SK-N-SH (cell line): ENCODE results near the gene MAPRE2. TPM values are rescaled to one million over a fixed set of nuclear protein-coding genes. Genes with fewer than 3 reads are reported as not detected.

Experiments
- CTCF ChIA-PET: fragments of 300-600, 350-600 bp; formaldehyde crosslinking; extraction: SDS; loops from one replicate; lab custom pipeline; 2021; lab: Yijun Ruan, JAX
- POLR2A ChIA-PET: fragments of 350-600 bp; sonication (Branson Sonifier 250); formaldehyde crosslinking; extraction: SDS; loops from one replicate; lab custom pipeline; 2020; ENCODE audit warnings: antibody characterized with exemption, inconsistent platforms; lab: Yijun Ruan, JAX
- DNase-seq: peaks from one replicate; pipeline ENCODE4 v3.0.0; 2012
- H2AFZ ChIP-seq: fragments of 200-600 bp; sonication (generic); 2 replicates; pipeline ENCODE4 v1.8.1; 2016; ENCODE audit warnings: antibody characterized with exemption, mild to moderate bottlenecking, low read depth
- H3F3A ChIP-seq: fragments of 200-600 bp; sonication (generic); replicated peaks from 2 replicates; pipeline ENCODE3; 2016; ENCODE audit warnings: antibody characterized with exemption, mild to moderate bottlenecking; ENCODE audit not compliant: insufficient read depth
- H3K27ac ChIP-seq, 2 experiments: fragments of 200-500 bp in 1 of 2; fragments of 200-600 bp in 1 of 2; sonication (Bioruptor generic) in 1 of 2; sonication (generic), shearing (Covaris generic) in 1 of 2; 2 replicates each; pipeline versions ENCODE4 v1.5.1 to v1.6.1; 2014 to 2016; ENCODE audit warnings: low read depth in 2 of 2, inconsistent platforms in 1 of 2, low read length in 1 of 2, mild to moderate bottlenecking in 1 of 2, mixed read lengths in 1 of 2
- H3K27me3 ChIP-seq: fragments of 200-600 bp; sonication (generic), shearing (Covaris generic); 2 replicates; pipeline ENCODE4 v1.6.1; 2016; ENCODE audit warnings: mixed run types; ENCODE audit not compliant: insufficient read depth
- H3K36me3 ChIP-seq, 2 experiments: fragments of 200-500 bp in 1 of 2; fragments of 200-600 bp in 1 of 2; sonication (Bioruptor generic) in 1 of 2; sonication (generic) in 1 of 2; replicated peaks in 1 of 2; 2 replicates each; pipeline versions ENCODE3 to v1.5.1; 2014 to 2016; ENCODE audit warnings: low read length in 1 of 2, mild to moderate bottlenecking in 1 of 2; ENCODE audit not compliant: insufficient read depth in 2 of 2, control insufficient read depth in 1 of 2
- H3K4me1 ChIP-seq, 2 experiments: fragments of 200-500 bp in 1 of 2; fragments of 200-600 bp in 1 of 2; sonication (Bioruptor generic) in 1 of 2; sonication (generic), shearing (Covaris generic) in 1 of 2; 2 replicates each; pipeline versions ENCODE4 v1.5.1 to v1.6.1; 2014 to 2016; ENCODE audit warnings: low read depth in 1 of 2, low read length in 1 of 2, mixed run types in 1 of 2; ENCODE audit not compliant: insufficient read depth in 2 of 2, control insufficient read depth in 1 of 2
- H3K4me2 ChIP-seq: fragments of 200-600 bp; sonication (generic), shearing (Covaris generic); 2 replicates; pipeline ENCODE4 v1.6.1; 2017; ENCODE audit warnings: mixed run types
- H3K4me3 ChIP-seq, 2 experiments: fragments of 200-500 bp in 1 of 2; fragments of 200-600 bp in 1 of 2; sonication (Bioruptor generic) in 1 of 2; sonication (generic), shearing (Covaris generic) in 1 of 2; 2 replicates each; pipeline versions ENCODE4 v1.5.1 to v1.8.1; 2014 to 2016; ENCODE audit warnings: low read depth in 2 of 2, inconsistent platforms in 1 of 2, low read length in 1 of 2, mild to moderate bottlenecking in 1 of 2, mixed read lengths in 1 of 2, moderate library complexity in 1 of 2
- H3K79me2 ChIP-seq: fragments of 200-600 bp; sonication (generic); 2 replicates; pipeline ENCODE4 v1.8.1; 2017; ENCODE audit warnings: mild to moderate bottlenecking; ENCODE audit not compliant: insufficient read depth
- H3K9ac ChIP-seq: fragments of 200-600 bp; sonication (generic); 2 replicates; pipeline ENCODE4 v1.6.1; 2017; ENCODE audit warnings: mixed run types
- H3K9me2 ChIP-seq: fragments of 200-600 bp; sonication (generic); 2 replicates; pipeline ENCODE4 v1.6.1; 2017; ENCODE audit warnings: mixed run types
- H3K9me3 ChIP-seq: fragments of 200-600 bp; sonication (generic); 2 replicates; pipeline ENCODE4 v1.6.1; 2017; ENCODE audit warnings: mixed run types, mild to moderate bottlenecking, moderate library complexity
- H4K20me1 ChIP-seq: fragments of 200-600 bp; sonication (generic); 2 replicates; pipeline ENCODE4 v1.6.1; 2017; ENCODE audit warnings: mild to moderate bottlenecking, mixed run types; ENCODE audit not compliant: insufficient read depth
- CHD2 ChIP-seq: fragments of 150-350 bp; IDR thresholded peaks from 2 replicates; pipeline ENCODE4 v1.6.1; 2018; ENCODE audit warnings: low read length; ENCODE audit not compliant: partially characterized antibody
- ELF1 ChIP-seq: IDR thresholded peaks from 2 replicates; pipeline ENCODE4 v1.4.0; 2012
- FOXJ3 ChIP-seq: sonication (generic); formaldehyde crosslinking; IDR thresholded peaks from 2 replicates; pipeline ENCODE4 v1.5.1; 2020; ENCODE audit warnings: mild to moderate bottlenecking, missing genetic modification reagents
- GABPA ChIP-seq: IDR thresholded peaks from 2 replicates; pipeline ENCODE4 v1.4.0; 2012; ENCODE audit warnings: low read depth, mild to moderate bottlenecking
- GATA2 ChIP-seq: sonication (generic); formaldehyde crosslinking; IDR thresholded peaks from 2 replicates; pipeline ENCODE4 v1.5.0; 2020; ENCODE audit warnings: mild to moderate bottlenecking, missing genetic modification reagents
- JUND ChIP-seq: IDR thresholded peaks from 2 replicates; pipeline ENCODE4 v1.4.0; 2012
- MEF2A ChIP-seq: IDR thresholded peaks from 2 replicates; pipeline ENCODE4 v1.4.0; 2012; ENCODE audit warnings: low read depth, borderline replicate concordance
- NFIC ChIP-seq: IDR thresholded peaks from 2 replicates; pipeline ENCODE4 v1.4.0; 2012; ENCODE audit warnings: borderline replicate concordance
- PBX3 ChIP-seq: IDR thresholded peaks from 2 replicates; pipeline ENCODE4; 2012
- RAD21 ChIP-seq: IDR thresholded peaks from 2 replicates; pipeline ENCODE4 v1.6.1; 2012; ENCODE audit warnings: mild to moderate bottlenecking, low read length
- RFX5 ChIP-seq: IDR thresholded peaks from 2 replicates; pipeline ENCODE4 v1.6.1; 2012; ENCODE audit warnings: mild to moderate bottlenecking, improper control_type of control experiment, low read length
- RXRA ChIP-seq: IDR thresholded peaks from 2 replicates; pipeline ENCODE4 v1.4.0; 2012; ENCODE audit warnings: low read depth, mild to moderate bottlenecking, borderline replicate concordance
- SIN3A ChIP-seq: IDR thresholded peaks from 2 replicates; pipeline ENCODE4 v1.6.1; 2012; ENCODE audit warnings: low read depth, mild to moderate bottlenecking, low read length, moderate library complexity, borderline replicate concordance
- TAF1 ChIP-seq: IDR thresholded peaks from 2 replicates; pipeline ENCODE4 v1.6.1; 2012; ENCODE audit warnings: low read depth, mild to moderate bottlenecking, low read length, moderate library complexity, borderline replicate concordance
- TEAD4 ChIP-seq: IDR thresholded peaks from 2 replicates; pipeline ENCODE4 v1.4.0; 2012; ENCODE audit warnings: mild to moderate bottlenecking, borderline replicate concordance; ENCODE audit not compliant: insufficient read depth
- USF2 ChIP-seq: fragments of 150-350 bp; IDR thresholded peaks from 2 replicates; pipeline ENCODE4 v1.6.1; 2017; ENCODE audit warnings: antibody characterized with exemption, low read length, low read depth, borderline replicate concordance
- YY1 ChIP-seq: IDR thresholded peaks from 2 replicates; pipeline ENCODE4 v1.4.0; 2012; ENCODE audit warnings: low read depth, mild to moderate bottlenecking
- WGBS: methylation state at CpG from one replicate; pipeline ENCODE4 v1.1.6; 2017; ENCODE audit warnings: low lambda C conversion rate; 5-methylcytosine and 5-hydroxymethylcytosine counted together
- polyA plus RNA-seq, 3 experiments: library from polyadenylated mRNA; depleted of rRNA; stranded (reverse); fragments of >200 nt; gene quantifications; 2 replicates each; pipeline ENCODE4 v1.2.3, GENCODE V29; 2012
- TF ChIP-seq, protein P1 (sequence below): IDR thresholded peaks from 2 replicates; pipeline ENCODE4 v1.6.1; 2012; ENCODE audit warnings: mild to moderate bottlenecking, low read depth, low read length, moderate library complexity
- TF ChIP-seq, protein P2 (sequence below): fragments of 150-350 bp; IDR thresholded peaks from 2 replicates; pipeline ENCODE4 v1.6.1; 2016; ENCODE audit warnings: mild to moderate bottlenecking, low read depth, low read length
- TF ChIP-seq, protein P3 (sequence below): fragments of 200-600 bp; sonication (generic); IDR thresholded peaks from 2 replicates; pipeline ENCODE4 v1.6.1; 2017; ENCODE audit warnings: antibody characterized with exemption, mild to moderate bottlenecking, moderate library complexity
- TF ChIP-seq, protein P4 (sequence below): IDR thresholded peaks from 2 replicates; pipeline ENCODE4 v1.4.0; 2012; ENCODE audit warnings: low read depth, borderline replicate concordance

MAPRE2 gene
- polyA plus RNA-seq, 1 of the 3 experiments (the other 2 are of a cell fraction) = 11.5 TPM

DNA sequence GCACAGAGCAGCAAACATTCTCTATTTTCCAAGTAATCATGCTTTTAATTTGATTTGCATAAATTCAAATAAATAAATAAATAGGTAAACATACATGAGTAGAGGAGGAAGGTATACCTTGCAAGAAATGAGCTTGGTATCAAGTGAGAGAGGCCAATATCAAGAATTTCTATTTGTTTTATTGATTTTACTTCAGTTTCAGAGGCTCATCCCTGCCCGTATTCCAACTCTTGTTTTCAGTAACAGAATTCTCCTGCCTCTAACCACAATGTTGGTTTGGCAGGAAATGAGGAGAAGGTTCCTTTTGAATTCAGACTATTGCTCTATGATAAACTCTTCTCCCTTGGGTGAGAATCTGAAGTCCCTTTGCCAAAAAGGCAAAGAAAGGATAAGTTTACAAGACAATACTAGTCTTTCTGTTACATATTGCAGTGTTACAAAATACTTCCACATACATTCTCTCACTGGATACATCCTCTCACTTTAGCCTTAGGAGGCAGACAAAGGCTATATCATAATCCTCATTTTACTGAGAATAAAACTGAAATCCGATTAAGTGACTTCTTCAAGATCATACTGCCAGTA lies 131.3 kb downstream of the MAPRE2 start (continued):
- TF ChIP-seq YY1 (no peak), RFX5 (no peak), GATA2 (CRISPR knock-in tag) (no peak), GABPA (no peak), JUND (no peak), MEF2A (no peak), CHD2 (no peak)
- TF ChIP-seq, protein P1, sequence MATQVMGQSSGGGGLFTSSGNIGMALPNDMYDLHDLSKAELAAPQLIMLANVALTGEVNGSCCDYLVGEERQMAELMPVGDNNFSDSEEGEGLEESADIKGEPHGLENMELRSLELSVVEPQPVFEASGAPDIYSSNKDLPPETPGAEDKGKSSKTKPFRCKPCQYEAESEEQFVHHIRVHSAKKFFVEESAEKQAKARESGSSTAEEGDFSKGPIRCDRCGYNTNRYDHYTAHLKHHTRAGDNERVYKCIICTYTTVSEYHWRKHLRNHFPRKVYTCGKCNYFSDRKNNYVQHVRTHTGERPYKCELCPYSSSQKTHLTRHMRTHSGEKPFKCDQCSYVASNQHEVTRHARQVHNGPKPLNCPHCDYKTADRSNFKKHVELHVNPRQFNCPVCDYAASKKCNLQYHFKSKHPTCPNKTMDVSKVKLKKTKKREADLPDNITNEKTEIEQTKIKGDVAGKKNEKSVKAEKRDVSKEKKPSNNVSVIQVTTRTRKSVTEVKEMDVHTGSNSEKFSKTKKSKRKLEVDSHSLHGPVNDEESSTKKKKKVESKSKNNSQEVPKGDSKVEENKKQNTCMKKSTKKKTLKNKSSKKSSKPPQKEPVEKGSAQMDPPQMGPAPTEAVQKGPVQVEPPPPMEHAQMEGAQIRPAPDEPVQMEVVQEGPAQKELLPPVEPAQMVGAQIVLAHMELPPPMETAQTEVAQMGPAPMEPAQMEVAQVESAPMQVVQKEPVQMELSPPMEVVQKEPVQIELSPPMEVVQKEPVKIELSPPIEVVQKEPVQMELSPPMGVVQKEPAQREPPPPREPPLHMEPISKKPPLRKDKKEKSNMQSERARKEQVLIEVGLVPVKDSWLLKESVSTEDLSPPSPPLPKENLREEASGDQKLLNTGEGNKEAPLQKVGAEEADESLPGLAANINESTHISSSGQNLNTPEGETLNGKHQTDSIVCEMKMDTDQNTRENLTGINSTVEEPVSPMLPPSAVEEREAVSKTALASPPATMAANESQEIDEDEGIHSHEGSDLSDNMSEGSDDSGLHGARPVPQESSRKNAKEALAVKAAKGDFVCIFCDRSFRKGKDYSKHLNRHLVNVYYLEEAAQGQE = no peak

DNA sequence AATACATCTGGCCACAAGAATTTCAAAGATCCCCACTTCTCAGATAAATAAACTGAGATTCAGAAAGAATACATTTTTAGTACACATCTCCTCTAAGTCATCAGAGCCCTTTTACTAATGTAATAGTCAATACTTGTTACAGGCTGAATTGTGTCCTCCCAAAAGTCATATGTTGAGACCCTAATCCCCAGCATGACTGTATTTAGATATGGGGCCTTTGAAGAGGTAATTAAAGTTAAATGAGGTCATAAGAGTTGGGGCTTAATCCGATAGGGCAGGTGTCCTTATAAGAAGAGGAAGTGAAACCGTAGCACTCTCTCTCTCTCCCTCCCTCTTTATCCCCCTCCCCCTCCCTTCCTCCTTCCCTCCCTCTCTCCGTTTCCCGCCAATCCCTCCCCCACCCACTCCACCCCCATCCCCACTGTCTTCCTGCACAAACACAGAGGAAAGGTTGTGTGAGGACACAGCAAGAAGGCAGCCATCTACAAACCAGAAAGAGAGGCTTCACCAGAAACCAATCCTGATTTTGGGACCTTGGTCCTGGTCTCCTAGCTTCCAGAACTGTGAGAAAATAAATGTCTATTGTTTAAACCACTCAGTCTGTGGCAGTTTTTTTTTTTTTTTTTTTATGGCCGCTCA lies 133.0 kb downstream of the MAPRE2 start:
- Histone ChIP-seq H3K79me2 (no peaks in the 10 kb centered on the region), H3F3A (no peaks in the 10 kb centered on the region), H3K4me1 (peaks cover 0 to 3% of the 10 kb centered on the region in 2 experiments; a peak in 1 of 4 replicates), H3K36me3 (no peaks in the 10 kb centered on the region), H3K9me3 (no peaks in the 10 kb centered on the region), H3K27me3 (no peaks in the 10 kb centered on the region), H4K20me1 (no peaks in the 10 kb centered on the region), H3K9me2 (no peaks in the 10 kb centered on the region), H3K9ac (no peak overlapping the region), H3K27ac (no peak overlapping the region), H3K4me2 (no peak overlapping the region), H3K4me3 (no peak overlapping the region), H2AFZ (no peak overlapping the region)
- CTCF ChIA-PET = no interaction called here
- POLR2A ChIA-PET = no interaction called here
- TF ChIP-seq CHD2 = no peak
- no peak for TF ChIP-seq ELF1
- TF ChIP-seq PBX3 = no peak
- TF ChIP-seq, protein P2, sequence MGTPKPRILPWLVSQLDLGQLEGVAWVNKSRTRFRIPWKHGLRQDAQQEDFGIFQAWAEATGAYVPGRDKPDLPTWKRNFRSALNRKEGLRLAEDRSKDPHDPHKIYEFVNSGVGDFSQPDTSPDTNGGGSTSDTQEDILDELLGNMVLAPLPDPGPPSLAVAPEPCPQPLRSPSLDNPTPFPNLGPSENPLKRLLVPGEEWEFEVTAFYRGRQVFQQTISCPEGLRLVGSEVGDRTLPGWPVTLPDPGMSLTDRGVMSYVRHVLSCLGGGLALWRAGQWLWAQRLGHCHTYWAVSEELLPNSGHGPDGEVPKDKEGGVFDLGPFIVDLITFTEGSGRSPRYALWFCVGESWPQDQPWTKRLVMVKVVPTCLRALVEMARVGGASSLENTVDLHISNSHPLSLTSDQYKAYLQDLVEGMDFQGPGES = no peak
- TF ChIP-seq NFIC = no peak
- TF ChIP-seq FOXJ3 (CRISPR knock-in tag) = no peak
- TF ChIP-seq TEAD4 = no peak
- no peak for TF ChIP-seq RAD21
- TF ChIP-seq, protein P3, sequence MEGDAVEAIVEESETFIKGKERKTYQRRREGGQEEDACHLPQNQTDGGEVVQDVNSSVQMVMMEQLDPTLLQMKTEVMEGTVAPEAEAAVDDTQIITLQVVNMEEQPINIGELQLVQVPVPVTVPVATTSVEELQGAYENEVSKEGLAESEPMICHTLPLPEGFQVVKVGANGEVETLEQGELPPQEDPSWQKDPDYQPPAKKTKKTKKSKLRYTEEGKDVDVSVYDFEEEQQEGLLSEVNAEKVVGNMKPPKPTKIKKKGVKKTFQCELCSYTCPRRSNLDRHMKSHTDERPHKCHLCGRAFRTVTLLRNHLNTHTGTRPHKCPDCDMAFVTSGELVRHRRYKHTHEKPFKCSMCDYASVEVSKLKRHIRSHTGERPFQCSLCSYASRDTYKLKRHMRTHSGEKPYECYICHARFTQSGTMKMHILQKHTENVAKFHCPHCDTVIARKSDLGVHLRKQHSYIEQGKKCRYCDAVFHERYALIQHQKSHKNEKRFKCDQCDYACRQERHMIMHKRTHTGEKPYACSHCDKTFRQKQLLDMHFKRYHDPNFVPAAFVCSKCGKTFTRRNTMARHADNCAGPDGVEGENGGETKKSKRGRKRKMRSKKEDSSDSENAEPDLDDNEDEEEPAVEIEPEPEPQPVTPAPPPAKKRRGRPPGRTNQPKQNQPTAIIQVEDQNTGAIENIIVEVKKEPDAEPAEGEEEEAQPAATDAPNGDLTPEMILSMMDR = no peak
- TF ChIP-seq USF2 = no peak
- TF ChIP-seq JUND = no peak
- TF ChIP-seq, protein P4, sequence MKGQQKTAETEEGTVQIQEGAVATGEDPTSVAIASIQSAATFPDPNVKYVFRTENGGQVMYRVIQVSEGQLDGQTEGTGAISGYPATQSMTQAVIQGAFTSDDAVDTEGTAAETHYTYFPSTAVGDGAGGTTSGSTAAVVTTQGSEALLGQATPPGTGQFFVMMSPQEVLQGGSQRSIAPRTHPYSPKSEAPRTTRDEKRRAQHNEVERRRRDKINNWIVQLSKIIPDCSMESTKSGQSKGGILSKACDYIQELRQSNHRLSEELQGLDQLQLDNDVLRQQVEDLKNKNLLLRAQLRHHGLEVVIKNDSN = no peak
- no peak for TF ChIP-seq RFX5
- no peak for TF ChIP-seq GABPA
- no peak for TF ChIP-seq TAF1
- no peak for TF ChIP-seq RXRA
- no peak for TF ChIP-seq SIN3A
- TF ChIP-seq YY1 = no peak
- DNase-seq = no peak
- 54% methylated on average over 5 of the region's 5 CpGs for WGBS
